ENCODE measurements around the gene SEC23A.
"Not testable (repeated sequence)": the region's sequence is repeated elsewhere in the genome, so short reads cannot be mapped to it uniquely, and the experiment has no call there.

SEC23A gene

GRCh38 chr14:39050389-39050788 is 52.6 kb downstream of the SEC23A start:
- TF ChIP-seq EZH2 (IDR thresholded peaks at IDR 0.05; ENCODE audit: borderline replicate concordance, low read depth, low read length, severe bottlenecking) (no peak), CTCF (IDR thresholded peaks at IDR 0.05; ENCODE audit: borderline replicate concordance, extremely low read depth, low read length, poor library complexity, severe bottlenecking) (no peak)
- Histone ChIP-seq H3K36me3 (ENCODE audit: insufficient read depth, low read length) (peaks cover 82% of the 10 kb centered on the region), H3K79me2 (ENCODE audit: insufficient read depth, low read length) (no peaks in the 10 kb centered on the region), H3K4me2 (ENCODE audit: insufficient read depth, low read length) (no peak overlapping the region), H3K9ac (ENCODE audit: low read depth, low read length) (no peak overlapping the region), H2AFZ (ENCODE audit: low read depth, low read length) (no peak overlapping the region), H3K4me1 (ENCODE audit: insufficient read depth, low read length) (no peaks in the 10 kb centered on the region), H3K9me3 (ENCODE audit: insufficient read depth, low read length, severe bottlenecking) (peaks cover 6% of the 10 kb centered on the region), H4K20me1 (ENCODE audit: insufficient read depth, low read length) (no peaks in the 10 kb centered on the region), H3K27me3 (ENCODE audit: insufficient read depth, low read length, poor library complexity) (no peaks in the 10 kb centered on the region), H3K27ac (ENCODE audit: low read length) (no peak overlapping the region), H3K4me3 (ENCODE audit: low read depth in 1 of 2, low read length in 2 of 2) (no peak overlapping the region)
- ATAC-seq (ENCODE audit: insufficient read depth, low read depth) (no peak), DNase-seq (no peak)

DNA sequence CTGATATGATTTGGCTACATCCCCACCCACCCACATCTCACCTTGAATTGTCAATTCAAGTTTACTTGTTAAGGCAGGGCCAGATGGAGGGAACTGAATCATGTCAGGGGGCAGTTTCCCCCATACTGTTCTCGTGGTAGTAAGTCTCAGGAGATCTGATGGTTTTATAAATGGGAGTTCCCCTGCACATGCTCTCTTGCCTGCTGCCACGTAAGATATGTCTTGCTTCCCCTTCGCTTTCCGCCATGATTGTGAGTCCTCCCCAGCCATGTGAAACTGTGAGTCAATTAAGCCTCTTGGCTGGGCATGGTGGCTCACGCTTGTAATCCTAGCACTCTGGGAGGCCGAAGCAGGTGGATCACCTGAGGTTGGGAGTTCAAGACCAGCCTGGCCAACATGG is 57.1 kb downstream of the SEC23A start:
- not testable (repeated sequence) for H2AFZ ChIP-seq (ENCODE audit: low read depth, low read length); ATAC-seq (ENCODE audit: insufficient read depth, low read depth); H3K9ac ChIP-seq (ENCODE audit: low read depth, low read length); H3K79me2 ChIP-seq (ENCODE audit: insufficient read depth, low read length); H3K4me3 ChIP-seq (ENCODE audit: low read depth in 1 of 2, low read length in 2 of 2); H3K4me1 ChIP-seq (ENCODE audit: insufficient read depth, low read length); H4K20me1 ChIP-seq (ENCODE audit: insufficient read depth, low read length); H3K27ac ChIP-seq (ENCODE audit: low read length); H3K27me3 ChIP-seq (ENCODE audit: insufficient read depth, low read length, poor library complexity); H3K4me2 ChIP-seq (ENCODE audit: insufficient read depth, low read length); H3K9me3 ChIP-seq (ENCODE audit: insufficient read depth, low read length, severe bottlenecking); DNase-seq
- peaks cover 64% of the 10 kb centered on the region for H3K36me3 ChIP-seq (ENCODE audit: insufficient read depth, low read length)

DNA sequence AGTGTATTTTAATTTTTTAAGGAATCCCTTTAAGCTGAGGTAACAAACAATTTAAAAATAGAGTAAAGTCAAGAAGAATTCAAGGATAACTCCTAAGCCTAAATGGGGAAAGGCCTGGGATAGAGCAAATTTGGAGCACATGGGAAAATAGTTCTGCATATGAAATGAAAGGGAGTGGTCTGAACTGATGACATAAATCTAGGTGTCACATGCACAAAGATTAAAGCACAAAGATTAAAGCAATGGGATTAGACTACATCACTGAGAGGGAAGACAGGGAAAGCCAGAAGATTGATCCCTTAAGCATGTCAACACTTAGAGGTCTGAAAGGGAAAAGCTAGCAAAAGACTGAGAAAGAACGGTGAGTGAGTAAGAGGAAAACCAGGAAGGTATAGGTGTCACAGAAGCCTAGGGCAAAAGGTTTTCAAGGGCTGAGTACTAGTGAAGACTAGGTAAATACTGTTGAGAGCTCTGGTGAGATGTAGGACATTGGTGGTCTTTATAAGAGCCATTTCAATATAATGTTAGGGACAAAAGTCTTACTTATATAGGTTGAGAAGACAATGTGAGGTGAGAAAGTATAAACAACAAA is 59.6 kb downstream of the SEC23A start:
- TF ChIP-seq CTCF (IDR thresholded peaks at IDR 0.05; ENCODE audit: borderline replicate concordance, extremely low read depth, low read length, poor library complexity, severe bottlenecking) (no peak), EZH2 (IDR thresholded peaks at IDR 0.05; ENCODE audit: borderline replicate concordance, low read depth, low read length, severe bottlenecking) (no peak)
- H4K20me1 ChIP-seq (ENCODE audit: insufficient read depth, low read length): no peaks in the 10 kb centered on the region
- H3K36me3 ChIP-seq (ENCODE audit: insufficient read depth, low read length): peaks cover 74% of the 10 kb centered on the region
- no peak overlapping the region for H2AFZ ChIP-seq (ENCODE audit: low read depth, low read length)
- H3K27ac ChIP-seq (ENCODE audit: low read length): no peak overlapping the region
- no peaks in the 10 kb centered on the region for H3K4me1 ChIP-seq (ENCODE audit: insufficient read depth, low read length)
- no peak overlapping the region for H3K4me3 ChIP-seq (ENCODE audit: low read depth in 1 of 2, low read length in 2 of 2)
- H3K79me2 ChIP-seq (ENCODE audit: insufficient read depth, low read length): no peaks in the 10 kb centered on the region
- DNase-seq (no peak), ATAC-seq (ENCODE audit: insufficient read depth, low read depth) (no peak)
- H3K9ac ChIP-seq (ENCODE audit: low read depth, low read length): no peak overlapping the region
- no peak overlapping the region for H3K4me2 ChIP-seq (ENCODE audit: insufficient read depth, low read length)
- H3K27me3 ChIP-seq (ENCODE audit: insufficient read depth, low read length, poor library complexity): no peaks in the 10 kb centered on the region
- no peaks in the 10 kb centered on the region for H3K9me3 ChIP-seq (ENCODE audit: insufficient read depth, low read length, severe bottlenecking)

DNA sequence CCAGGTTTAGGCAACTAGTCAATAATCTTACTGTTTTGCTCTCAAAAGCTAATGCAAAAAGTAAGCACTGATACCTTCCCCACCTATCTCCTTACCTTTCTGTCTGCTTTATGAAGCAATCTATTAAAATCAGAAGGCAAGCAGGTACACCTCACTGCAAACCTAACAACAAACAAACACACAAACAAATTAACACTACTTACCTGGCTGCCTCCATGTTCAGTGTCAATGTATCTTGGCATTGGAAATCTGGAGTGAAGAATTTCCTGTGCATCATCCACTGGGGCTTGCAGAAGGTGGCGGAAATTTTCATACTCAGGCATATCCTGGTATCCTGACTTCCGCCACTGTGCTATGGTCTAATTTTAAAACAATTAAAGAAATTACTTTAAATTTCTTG is 62.5 kb downstream of the SEC23A start:
- Histone ChIP-seq H3K79me2 (ENCODE audit: insufficient read depth, low read length) (no peaks in the 10 kb centered on the region), H3K36me3 (ENCODE audit: insufficient read depth, low read length) (peaks cover 76% of the 10 kb centered on the region), H3K9ac (ENCODE audit: low read depth, low read length) (no peak overlapping the region), H3K27me3 (ENCODE audit: insufficient read depth, low read length, poor library complexity) (no peaks in the 10 kb centered on the region), H3K4me2 (ENCODE audit: insufficient read depth, low read length) (no peak overlapping the region), H3K4me3 (ENCODE audit: low read depth in 1 of 2, low read length in 2 of 2) (no peak overlapping the region), H2AFZ (ENCODE audit: low read depth, low read length) (no peak overlapping the region), H3K4me1 (ENCODE audit: insufficient read depth, low read length) (no peaks in the 10 kb centered on the region), H3K9me3 (ENCODE audit: insufficient read depth, low read length, severe bottlenecking) (no peaks in the 10 kb centered on the region), H4K20me1 (ENCODE audit: insufficient read depth, low read length) (no peaks in the 10 kb centered on the region), H3K27ac (ENCODE audit: low read length) (no peak overlapping the region)
- TF ChIP-seq EZH2 (IDR thresholded peaks at IDR 0.05; ENCODE audit: borderline replicate concordance, low read depth, low read length, severe bottlenecking): no peak
- TF ChIP-seq CTCF (IDR thresholded peaks at IDR 0.05; ENCODE audit: borderline replicate concordance, extremely low read depth, low read length, poor library complexity, severe bottlenecking): no peak
- no peak for DNase-seq
- no peak for ATAC-seq (ENCODE audit: insufficient read depth, low read depth)
